PC-9 (cell line): ENCODE data around the gene EZR.

ENCODE experiments used
- CTCF ChIP-seq: fragments of 200-600 bp; sonication (generic); conservative IDR thresholded peaks from 2 replicates; pipeline ENCODE4 v1.6.1; 2017; ENCODE audit warnings: mixed run types, antibody characterized with exemption, mild to moderate bottlenecking, moderate library complexity
- EZH2 ChIP-seq: fragments of 200-600 bp; sonication (generic); IDR thresholded peaks from 2 replicates; pipeline ENCODE4 v1.8.0; 2017; ENCODE audit warnings: antibody characterized with exemption, low read depth

- no peak for TF ChIP-seq CTCF
- TF ChIP-seq EZH2, result no peak
These were observed 15.0 kb downstream of the EZR start for GRCh38 chr6:158804207-158804606.
